ENCODE results near the gene HES2. TPM values are rescaled to one million over a fixed set of nuclear protein-coding genes. Genes with fewer than 3 reads are reported as not detected.
"Not testable (repeated sequence)": the region's sequence is repeated elsewhere in the genome, so short reads cannot be mapped to it uniquely, and the experiment has no call there.

The HES2 gene
- total RNA-seq, 1 donor from 2014 or later, result not detected

GRCh38 chr1:6446665-6447015 lies 26.9 kb upstream of the HES2 start:
- peaks cover 45 to 79% (median 65%) of the 10 kb centered on the region in 3 donors for H3K27me3 ChIP-seq (ENCODE audit: control insufficient read depth in 3 of 3, insufficient read depth in 3 of 3, low read length in 3 of 3)

DNA sequence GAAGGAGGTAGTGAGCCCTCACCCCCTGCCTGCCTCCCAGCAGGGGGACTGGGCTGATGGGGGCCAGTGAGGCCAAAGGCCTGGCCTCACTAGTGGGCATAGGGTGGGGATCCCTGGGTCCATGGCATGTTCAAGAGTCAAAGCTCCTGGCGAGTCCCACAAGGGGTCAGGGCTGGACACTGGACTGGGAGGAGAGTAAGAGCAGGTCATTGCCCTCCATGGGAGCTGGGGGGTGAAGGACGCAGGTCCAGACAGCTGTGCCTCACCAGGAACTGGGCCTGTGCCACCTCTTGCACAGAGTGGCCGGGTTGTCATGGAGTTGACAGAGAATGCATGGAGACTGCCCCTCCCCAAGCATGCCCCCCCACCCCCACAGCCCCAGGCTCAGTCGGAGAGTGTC lies 26.2 kb upstream of the HES2 start:
- H3K9me3 ChIP-seq (ENCODE audit: control insufficient read depth in 3 of 3, low read length in 3 of 3); H3K36me3 ChIP-seq (ENCODE audit: control insufficient read depth in 3 of 3, insufficient read depth in 3 of 3, low read length in 3 of 3); H3K9ac ChIP-seq (ENCODE audit: low read depth in 1 of 3, low read length in 3 of 3); H3K4me1 ChIP-seq (ENCODE audit: control insufficient read depth in 3 of 3, insufficient read depth in 3 of 3, low read length in 3 of 3); H3K27ac ChIP-seq (ENCODE audit: low read depth, low read length); H3K4me3 ChIP-seq (ENCODE audit: low read length in 3 of 3): not testable (repeated sequence)
- H3K27me3 ChIP-seq (ENCODE audit: control insufficient read depth in 3 of 3, insufficient read depth in 3 of 3, low read length in 3 of 3), result peaks cover 47 to 79% (median 65%) of the 10 kb centered on the region in 3 donors

More at GRCh38 chr1:6446665-6447015, 26.9 kb upstream of the HES2 start:
- Histone ChIP-seq H3K9ac (ENCODE audit: low read depth in 1 of 3, low read length in 3 of 3) (no peak overlapping the region), H3K4me1 (ENCODE audit: control insufficient read depth in 3 of 3, insufficient read depth in 3 of 3, low read length in 3 of 3) (peaks cover 0 to 4% (median 0%) of the 10 kb centered on the region in 3 donors), H3K27ac (ENCODE audit: low read depth, low read length) (no peak overlapping the region), H3K9me3 (ENCODE audit: control insufficient read depth in 3 of 3, low read length in 3 of 3) (no peaks in the 10 kb centered on the region), H3K36me3 (ENCODE audit: control insufficient read depth in 3 of 3, insufficient read depth in 3 of 3, low read length in 3 of 3) (no peaks in the 10 kb centered on the region), H3K4me3 (ENCODE audit: low read length in 3 of 3) (no peak overlapping the region)

DNA sequence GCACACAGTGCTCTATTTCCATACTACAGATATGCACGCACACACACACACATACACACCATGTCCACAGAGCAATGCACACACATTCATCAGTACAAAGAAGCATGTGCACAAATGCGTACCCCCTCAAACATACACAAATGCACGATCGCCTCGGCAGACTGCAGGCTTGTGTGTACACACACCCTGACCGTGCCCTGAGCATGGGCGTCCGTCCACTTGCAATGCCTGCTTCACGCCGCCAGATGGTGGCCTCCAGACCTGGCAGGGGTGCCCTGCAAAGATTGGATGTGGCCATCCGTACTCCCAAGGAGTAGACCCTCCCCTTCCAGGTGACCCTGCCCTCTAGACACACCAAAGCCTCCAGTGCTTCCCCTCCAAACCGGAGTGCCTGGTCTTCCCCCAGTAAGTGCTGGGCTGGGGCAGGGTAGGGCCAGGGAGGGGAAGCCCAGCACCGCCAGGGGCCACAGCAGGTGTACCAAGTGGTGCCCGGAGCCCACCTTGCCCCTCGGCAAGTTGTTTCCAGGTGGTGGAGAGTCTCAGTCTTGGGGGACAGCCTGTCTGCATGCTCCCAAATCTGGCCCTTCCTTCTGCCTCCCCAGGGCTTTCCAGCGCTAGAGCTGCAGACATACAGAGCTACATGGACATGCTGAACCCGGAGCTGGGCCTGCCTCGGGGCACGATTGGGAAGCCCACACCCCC lies 25.5 kb upstream of the HES2 start:
- no peak overlapping the region for H3K27ac ChIP-seq (ENCODE audit: low read depth, low read length)
- H3K4me1 ChIP-seq (ENCODE audit: control insufficient read depth in 3 of 3, insufficient read depth in 3 of 3, low read length in 3 of 3), result peaks cover 0 to 4% (median 0%) of the 10 kb centered on the region in 3 donors
- H3K9me3 ChIP-seq (ENCODE audit: control insufficient read depth in 3 of 3, low read length in 3 of 3), result no peaks in the 10 kb centered on the region
- H3K36me3 ChIP-seq (ENCODE audit: control insufficient read depth in 3 of 3, insufficient read depth in 3 of 3, low read length in 3 of 3), result no peaks in the 10 kb centered on the region
- H3K9ac ChIP-seq (ENCODE audit: low read depth in 1 of 3, low read length in 3 of 3), result no peak overlapping the region
- peaks cover 42 to 77% (median 62%) of the 10 kb centered on the region in 3 donors for H3K27me3 ChIP-seq (ENCODE audit: control insufficient read depth in 3 of 3, insufficient read depth in 3 of 3, low read length in 3 of 3)
- no peak overlapping the region for H3K4me3 ChIP-seq (ENCODE audit: low read length in 3 of 3)

DNA sequence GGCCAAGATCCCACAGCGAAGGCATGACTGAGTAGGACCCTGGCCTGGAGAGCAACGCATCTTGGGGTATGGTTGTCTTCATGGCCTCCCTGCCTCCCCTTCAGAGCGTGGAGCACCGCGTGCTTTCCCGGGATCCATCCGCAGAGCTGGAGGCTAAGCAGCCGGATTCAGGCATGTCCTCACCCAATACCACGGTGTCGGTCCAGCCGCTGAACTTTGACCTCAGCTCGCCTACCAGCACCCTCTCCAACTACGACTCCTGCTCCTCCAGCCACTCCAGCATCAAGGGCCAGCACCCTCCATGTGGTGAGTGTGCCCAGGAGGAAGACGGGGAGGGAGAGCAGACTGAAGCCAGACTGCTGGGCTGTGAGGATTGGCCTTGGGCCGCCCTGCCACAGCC lies 24.7 kb upstream of the HES2 start:
- H3K9me3 ChIP-seq (ENCODE audit: control insufficient read depth in 3 of 3, low read length in 3 of 3), result no peaks in the 10 kb centered on the region
- no peak overlapping the region for H3K27ac ChIP-seq (ENCODE audit: low read depth, low read length)
- H3K9ac ChIP-seq (ENCODE audit: low read depth in 1 of 3, low read length in 3 of 3), result no peak overlapping the region
- peaks cover 36 to 73% (median 58%) of the 10 kb centered on the region in 3 donors for H3K27me3 ChIP-seq (ENCODE audit: control insufficient read depth in 3 of 3, insufficient read depth in 3 of 3, low read length in 3 of 3)
- no peaks in the 10 kb centered on the region for H3K36me3 ChIP-seq (ENCODE audit: control insufficient read depth in 3 of 3, insufficient read depth in 3 of 3, low read length in 3 of 3)
- H3K4me1 ChIP-seq (ENCODE audit: control insufficient read depth in 3 of 3, insufficient read depth in 3 of 3, low read length in 3 of 3), result peaks cover 0 to 4% (median 0%) of the 10 kb centered on the region in 3 donors
- H3K4me3 ChIP-seq (ENCODE audit: low read length in 3 of 3), result no peak overlapping the region

DNA sequence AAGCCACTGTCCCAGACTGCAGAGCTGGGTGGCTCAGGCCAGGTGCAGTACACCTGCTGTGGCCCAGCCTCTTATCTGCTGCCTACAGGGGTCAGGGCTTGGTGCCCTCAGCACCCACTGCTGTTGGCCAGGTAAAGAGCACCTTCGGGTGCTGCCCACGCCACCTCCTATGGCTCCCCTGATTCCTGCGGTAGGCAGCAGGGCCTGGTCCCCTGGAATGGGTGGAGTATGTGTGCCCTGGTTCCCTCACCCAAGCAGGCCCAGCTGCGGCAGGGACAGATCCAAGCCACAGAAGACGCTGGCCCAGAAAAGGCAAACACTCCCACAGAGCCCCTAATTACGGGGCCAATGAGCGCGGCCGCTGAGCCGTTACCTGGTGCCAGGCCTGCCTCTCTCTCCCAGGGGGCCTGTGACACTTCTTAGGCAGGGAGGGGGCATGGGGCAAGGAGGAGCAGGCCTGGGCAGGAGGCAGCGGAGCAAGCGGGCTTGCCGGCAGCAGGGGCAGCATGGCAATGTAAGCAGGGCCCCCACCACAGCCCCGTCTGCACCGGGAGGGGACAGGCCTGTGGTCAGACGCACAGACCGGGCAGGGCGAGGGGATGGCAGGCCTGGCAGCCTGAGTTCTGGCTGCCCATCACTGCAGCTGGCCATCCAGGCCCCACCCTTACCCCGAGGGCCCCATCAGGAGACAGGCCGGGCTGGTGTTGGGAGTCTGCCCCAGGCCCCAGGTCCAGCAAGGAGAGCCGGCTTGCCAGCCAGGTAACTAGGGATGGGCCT lies 23.8 kb upstream of the HES2 start:
- Histone ChIP-seq H3K4me1 (ENCODE audit: control insufficient read depth in 3 of 3, insufficient read depth in 3 of 3, low read length in 3 of 3) (peaks cover 0 to 4% (median 0%) of the 10 kb centered on the region in 3 donors), H3K4me3 (ENCODE audit: low read length in 3 of 3) (no peak overlapping the region), H3K27me3 (ENCODE audit: control insufficient read depth in 3 of 3, insufficient read depth in 3 of 3, low read length in 3 of 3) (peaks cover 35 to 70% (median 56%) of the 10 kb centered on the region in 3 donors), H3K27ac (ENCODE audit: low read depth, low read length) (no peak overlapping the region), H3K36me3 (ENCODE audit: control insufficient read depth in 3 of 3, insufficient read depth in 3 of 3, low read length in 3 of 3) (no peaks in the 10 kb centered on the region), H3K9ac (ENCODE audit: low read depth in 1 of 3, low read length in 3 of 3) (no peak overlapping the region), H3K9me3 (ENCODE audit: control insufficient read depth in 3 of 3, low read length in 3 of 3) (no peaks in the 10 kb centered on the region)

- Histone ChIP-seq H3K9me3 (ENCODE audit: control insufficient read depth in 3 of 3, low read length in 3 of 3) (no peaks in the 10 kb centered on the region), H3K36me3 (ENCODE audit: control insufficient read depth in 3 of 3, insufficient read depth in 3 of 3, low read length in 3 of 3) (no peaks in the 10 kb centered on the region), H3K4me1 (ENCODE audit: control insufficient read depth in 3 of 3, insufficient read depth in 3 of 3, low read length in 3 of 3) (no peaks in the 10 kb centered on the region), H3K27me3 (ENCODE audit: control insufficient read depth in 3 of 3, insufficient read depth in 3 of 3, low read length in 3 of 3) (peaks cover 36 to 62% (median 49%) of the 10 kb centered on the region in 3 donors), H3K27ac (ENCODE audit: low read depth, low read length) (no peak overlapping the region), H3K9ac (ENCODE audit: low read depth in 1 of 3, low read length in 3 of 3) (no peak overlapping the region), H3K4me3 (ENCODE audit: low read length in 3 of 3) (no peak overlapping the region)
These were observed 21.9 kb upstream of the HES2 start for GRCh38 chr1:6441586-6441985.

GRCh38 chr1:6440198-6441126 lies 20.7 kb upstream of the HES2 start:
- no peaks in the 10 kb centered on the region for H3K36me3 ChIP-seq (ENCODE audit: control insufficient read depth in 3 of 3, insufficient read depth in 3 of 3, low read length in 3 of 3)
- H3K4me3 ChIP-seq (ENCODE audit: low read length in 3 of 3), result no peak overlapping the region
- no peak overlapping the region for H3K9ac ChIP-seq (ENCODE audit: low read depth in 1 of 3, low read length in 3 of 3)
- H3K27ac ChIP-seq (ENCODE audit: low read depth, low read length), result no peak overlapping the region
- H3K4me1 ChIP-seq (ENCODE audit: control insufficient read depth in 3 of 3, insufficient read depth in 3 of 3, low read length in 3 of 3), result no peaks in the 10 kb centered on the region
- no peaks in the 10 kb centered on the region for H3K9me3 ChIP-seq (ENCODE audit: control insufficient read depth in 3 of 3, low read length in 3 of 3)
- peaks cover 32 to 61% (median 44%) of the 10 kb centered on the region in 3 donors for H3K27me3 ChIP-seq (ENCODE audit: control insufficient read depth in 3 of 3, insufficient read depth in 3 of 3, low read length in 3 of 3)

- no peak overlapping the region for H3K9ac ChIP-seq (ENCODE audit: low read depth in 1 of 3, low read length in 3 of 3)
- no peaks in the 10 kb centered on the region for H3K36me3 ChIP-seq (ENCODE audit: control insufficient read depth in 3 of 3, insufficient read depth in 3 of 3, low read length in 3 of 3)
- H3K4me3 ChIP-seq (ENCODE audit: low read length in 3 of 3), result no peak overlapping the region
- no peaks in the 10 kb centered on the region for H3K9me3 ChIP-seq (ENCODE audit: control insufficient read depth in 3 of 3, low read length in 3 of 3)
- H3K27ac ChIP-seq (ENCODE audit: low read depth, low read length), result no peak overlapping the region
- no peaks in the 10 kb centered on the region for H3K4me1 ChIP-seq (ENCODE audit: control insufficient read depth in 3 of 3, insufficient read depth in 3 of 3, low read length in 3 of 3)
- peaks cover 22 to 41% (median 32%) of the 10 kb centered on the region in 3 donors for H3K27me3 ChIP-seq (ENCODE audit: control insufficient read depth in 3 of 3, insufficient read depth in 3 of 3, low read length in 3 of 3)
These were observed 18.4 kb upstream of the HES2 start for GRCh38 chr1:6438047-6438525.

GRCh38 chr1:6437012-6437700 lies 17.4 kb upstream of the HES2 start:
- H3K27me3 ChIP-seq (ENCODE audit: control insufficient read depth in 3 of 3, insufficient read depth in 3 of 3, low read length in 3 of 3), result peaks cover 22 to 43% (median 32%) of the 10 kb centered on the region in 3 donors

More at GRCh38 chr1:6437012-6437700, 17.4 kb upstream of the HES2 start:
- not testable (repeated sequence) for H3K9me3 ChIP-seq (ENCODE audit: control insufficient read depth in 3 of 3, low read length in 3 of 3); H3K4me3 ChIP-seq (ENCODE audit: low read length in 3 of 3); H3K4me1 ChIP-seq (ENCODE audit: control insufficient read depth in 3 of 3, insufficient read depth in 3 of 3, low read length in 3 of 3); H3K27ac ChIP-seq (ENCODE audit: low read depth, low read length); H3K9ac ChIP-seq (ENCODE audit: low read depth in 1 of 3, low read length in 3 of 3); H3K36me3 ChIP-seq (ENCODE audit: control insufficient read depth in 3 of 3, insufficient read depth in 3 of 3, low read length in 3 of 3)

Data from skeletal muscle tissue (tissue), 4 donors.